HG03060 (cell line): ENCODE measurements around the gene CEACAM1.
"Not testable (repeated sequence)": the region's sequence is repeated elsewhere in the genome, so short reads cannot be mapped to it uniquely, and the experiment has no call there.

Experiments used
- ATAC-seq: cut with Tn5 transposase; IDR thresholded peaks from one replicate; pipeline ENCODE4 v1.9.1; 2021; ENCODE audit warnings: low read depth, moderate number of reproducible peaks; ENCODE audit not compliant: unreplicated experiment

Gene CEACAM1

DNA sequence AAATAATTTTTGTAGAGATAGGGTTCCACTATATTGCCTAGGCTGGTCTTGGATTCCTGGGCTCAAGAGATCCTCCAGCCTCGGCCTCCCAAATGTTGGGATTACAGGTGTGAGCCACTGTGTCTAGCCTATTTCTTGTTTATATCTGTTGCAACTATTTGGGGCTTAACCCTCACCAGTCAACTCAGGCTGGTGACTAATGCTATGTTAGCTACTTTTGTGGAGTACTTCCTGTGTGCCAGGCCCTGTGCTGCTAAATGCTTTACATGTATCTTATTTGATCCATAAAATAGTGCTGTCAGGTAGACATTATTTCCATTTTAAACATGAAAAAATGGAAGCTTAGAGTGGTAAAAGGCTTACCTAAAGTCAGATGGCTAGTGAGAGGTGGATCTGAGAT is 13.8 kb downstream of the CEACAM1 start:
- no peak for ATAC-seq

DNA sequence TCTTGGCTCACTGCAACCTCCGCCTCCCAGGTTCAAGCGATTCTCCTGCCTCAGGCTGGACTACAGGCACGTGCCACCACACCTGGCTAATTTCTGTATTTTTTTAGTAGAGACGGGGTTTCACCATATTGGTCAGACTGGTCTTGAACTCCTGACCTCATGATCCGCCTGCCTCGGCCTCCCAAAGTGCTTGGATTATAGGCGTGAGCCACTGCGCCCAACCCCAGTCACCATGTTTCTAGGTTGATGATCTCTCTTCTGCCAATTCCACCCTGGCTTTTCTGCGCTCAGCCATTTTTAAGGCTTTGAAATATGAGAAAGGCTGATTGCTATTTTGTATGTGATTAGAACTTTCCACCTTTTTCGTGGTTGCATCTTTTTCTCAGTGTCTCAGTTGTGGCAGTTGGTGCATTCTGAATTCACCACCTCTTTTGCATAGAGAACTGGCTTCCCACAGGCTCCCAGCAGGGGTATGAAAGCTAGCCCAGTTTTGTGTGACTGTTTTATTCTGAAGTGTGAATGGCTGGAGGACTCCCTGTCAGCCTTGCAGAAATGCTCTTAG is 15.5 kb downstream of the CEACAM1 start:
- peak; percentile 59 for ATAC-seq

DNA sequence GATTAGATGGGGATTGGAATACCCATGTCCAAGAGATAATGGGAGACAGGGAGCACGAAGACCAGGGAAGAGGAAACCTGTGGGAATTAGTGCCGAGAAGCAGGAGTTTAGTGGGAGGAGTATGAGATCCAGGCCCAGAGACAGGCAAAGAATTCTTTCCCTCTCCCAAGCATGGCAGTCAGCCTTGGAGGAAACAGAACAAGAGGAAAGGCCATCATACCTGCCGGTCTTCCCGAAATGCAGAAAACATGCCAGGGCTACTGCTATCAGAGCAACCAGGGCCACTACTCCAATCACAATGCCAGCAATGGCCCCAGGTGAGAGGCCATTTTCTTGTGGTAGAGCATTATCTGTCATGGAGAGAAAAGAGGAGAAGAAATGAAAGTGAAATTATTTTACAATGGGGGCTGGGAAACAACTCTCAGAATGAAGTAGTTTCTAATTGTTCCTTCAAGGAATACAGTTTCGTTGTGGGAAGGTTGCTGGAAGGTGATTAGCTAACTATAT is 16.1 kb downstream of the CEACAM1 start:
- ATAC-seq: no peak

DNA sequence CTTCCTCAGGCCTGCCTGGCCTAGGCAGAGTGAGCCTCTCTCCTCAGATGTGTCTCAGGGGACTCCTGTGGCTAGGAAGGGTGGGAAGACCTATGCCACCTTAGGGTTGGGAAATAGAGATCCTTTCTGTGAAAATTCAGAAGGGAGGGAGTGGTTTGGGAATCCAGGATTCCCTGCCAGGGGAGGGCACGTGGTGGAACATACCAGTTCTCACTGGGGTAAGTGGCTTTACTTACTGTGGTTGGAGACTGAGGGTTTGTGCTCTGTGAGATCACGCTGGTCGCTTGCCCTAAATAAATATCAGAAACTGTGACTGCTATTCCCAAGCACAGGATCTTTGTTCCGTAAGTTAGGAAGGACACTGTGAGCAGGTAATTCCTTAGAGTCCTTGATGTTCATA is 16.9 kb downstream of the CEACAM1 start:
- no peak for ATAC-seq

DNA sequence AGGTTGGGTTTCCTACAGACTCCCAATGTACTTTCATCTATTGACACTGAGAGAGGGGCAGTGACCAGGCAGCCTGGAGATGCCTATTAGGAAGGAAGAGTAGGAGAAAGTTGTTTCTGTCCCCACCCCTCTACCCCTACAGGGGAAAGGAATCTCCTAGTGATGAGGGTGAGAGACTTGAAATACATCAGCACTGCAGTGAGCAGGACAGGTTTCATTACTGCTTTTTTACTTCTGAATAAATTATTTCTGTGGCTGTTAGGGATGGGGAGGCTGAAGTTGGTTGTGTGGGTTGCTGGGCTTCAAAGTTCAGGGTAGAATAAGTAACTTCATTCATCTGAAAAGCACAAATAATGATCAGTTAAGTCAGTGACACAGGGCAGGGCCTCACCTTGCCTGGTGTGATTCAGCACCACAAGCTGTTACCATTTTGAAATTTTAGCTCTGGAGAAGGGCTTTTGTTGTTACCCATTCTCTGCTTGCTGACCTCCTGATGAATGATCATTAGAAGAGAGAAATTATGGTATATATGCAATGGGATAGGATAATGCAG is 19.3 kb downstream of the CEACAM1 start:
- no peak for ATAC-seq

DNA sequence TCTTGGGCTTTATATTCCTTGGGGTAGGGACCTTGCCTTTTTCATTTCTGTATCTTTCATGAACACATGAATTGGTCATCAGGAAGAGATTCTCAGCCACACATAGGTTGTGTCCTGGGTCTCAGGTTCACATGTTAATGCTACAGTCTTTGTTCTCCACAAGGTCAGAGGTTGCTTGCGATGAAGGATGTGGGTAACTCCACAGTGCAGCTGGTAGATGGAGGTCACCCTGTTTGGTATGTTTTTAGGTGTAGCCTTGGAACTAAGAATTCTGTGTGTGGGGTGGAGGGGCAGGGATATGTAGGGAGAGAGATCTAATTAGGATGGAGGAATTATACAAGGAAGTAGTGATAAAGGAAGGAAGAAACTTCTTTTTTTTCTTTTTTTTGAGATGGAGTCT is 23.2 kb downstream of the CEACAM1 start:
- no peak for ATAC-seq

DNA sequence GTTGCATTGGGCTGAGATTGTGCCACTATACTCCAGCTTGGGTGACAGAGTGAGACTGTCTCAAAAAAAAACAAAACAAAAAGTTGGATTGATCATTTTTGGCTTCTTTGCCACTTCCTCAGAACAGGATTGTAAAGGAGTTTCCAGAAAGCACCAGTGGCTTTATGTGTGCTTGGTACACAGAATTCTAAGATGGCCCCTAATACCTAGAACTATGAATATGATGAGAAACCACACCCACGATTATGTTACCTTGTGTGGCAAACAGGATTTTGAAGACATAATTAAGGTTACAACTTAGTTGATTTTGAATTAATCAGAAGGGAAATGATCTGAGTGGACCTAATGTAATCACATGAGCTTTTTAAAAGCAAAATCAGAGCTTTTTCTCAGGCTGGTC is 26.5 kb downstream of the CEACAM1 start:
- no peak for ATAC-seq

DNA sequence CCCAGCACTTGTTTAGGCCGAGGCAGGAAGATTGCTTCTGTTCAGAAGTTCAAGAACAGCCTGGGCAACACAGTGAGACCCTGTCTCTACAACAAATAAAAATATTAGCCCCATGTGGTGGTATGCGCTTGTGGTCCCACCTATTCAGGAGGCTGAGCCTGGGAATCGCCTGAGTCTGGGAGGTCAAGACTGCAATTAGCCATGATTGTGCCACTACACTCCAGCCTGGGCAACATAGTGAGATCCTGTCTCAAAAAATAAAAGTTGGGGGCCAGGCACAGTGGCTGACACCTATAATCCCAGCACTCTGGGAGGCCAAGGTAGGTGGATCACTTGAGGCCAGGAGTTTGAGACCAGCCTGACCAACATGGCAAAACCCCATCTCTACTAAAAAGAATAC is 27.0 kb downstream of the CEACAM1 start:
- not testable (repeated sequence) for ATAC-seq

DNA sequence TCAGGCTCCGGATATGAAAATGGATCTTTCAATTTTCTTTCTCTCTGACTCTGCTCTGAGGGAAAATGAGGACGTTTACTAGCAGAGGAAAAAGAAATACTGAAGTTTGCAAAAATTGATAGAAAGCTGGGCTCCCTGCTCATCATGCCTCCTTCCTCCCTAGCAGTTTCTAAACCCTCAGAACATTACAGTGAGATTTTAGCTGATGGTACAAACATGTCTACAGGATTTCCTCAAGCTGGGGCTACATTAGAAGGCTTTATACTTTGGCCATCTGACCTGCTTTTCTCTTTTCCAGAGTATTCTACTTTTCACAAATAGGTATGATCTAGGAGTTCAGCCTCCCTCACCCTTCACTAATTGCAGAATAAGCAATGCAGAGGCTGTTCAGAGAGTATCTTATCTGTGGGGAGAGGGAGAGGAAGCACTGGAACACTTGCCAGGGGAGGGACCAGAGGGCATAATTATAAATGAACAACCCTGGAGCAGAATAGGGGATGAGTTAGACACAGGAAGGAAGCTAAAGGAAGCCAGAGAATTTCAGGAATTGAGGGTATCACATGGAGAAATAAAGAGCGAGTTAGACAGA is 30.0 kb downstream of the CEACAM1 start:
- no peak for ATAC-seq

DNA sequence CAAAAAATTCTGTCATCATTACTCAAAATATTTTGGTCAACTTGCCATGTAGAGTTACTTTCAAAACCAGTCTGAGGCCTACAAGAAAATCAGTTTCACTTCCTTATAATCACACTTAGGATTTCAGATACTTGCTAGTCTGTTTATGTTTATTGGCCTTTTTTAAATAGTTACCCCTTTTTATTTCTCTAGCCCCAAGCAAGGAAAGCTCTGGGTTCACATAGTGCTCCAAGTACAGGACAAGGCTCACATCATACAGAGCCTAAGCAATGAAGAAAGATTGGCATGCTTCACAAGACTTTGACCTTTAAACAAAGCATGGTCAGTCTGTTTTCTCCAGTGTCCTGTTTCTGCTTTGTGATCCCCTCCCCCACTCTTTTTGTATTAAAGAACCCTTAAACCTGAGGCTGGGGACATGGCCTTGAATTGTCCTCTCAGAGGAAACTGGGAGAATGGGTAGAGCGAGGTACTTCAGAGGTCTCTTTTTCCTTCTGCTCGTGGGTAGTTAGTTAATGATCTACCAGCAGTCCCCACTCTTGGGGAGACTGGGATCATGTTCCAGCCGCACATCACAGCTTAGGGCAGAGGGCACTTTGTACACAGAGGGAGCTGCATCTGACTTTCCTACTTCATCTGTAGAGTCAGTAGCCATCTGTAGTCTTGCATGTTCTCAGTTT is 30.7 kb downstream of the CEACAM1 start:
- ATAC-seq: no peak

DNA sequence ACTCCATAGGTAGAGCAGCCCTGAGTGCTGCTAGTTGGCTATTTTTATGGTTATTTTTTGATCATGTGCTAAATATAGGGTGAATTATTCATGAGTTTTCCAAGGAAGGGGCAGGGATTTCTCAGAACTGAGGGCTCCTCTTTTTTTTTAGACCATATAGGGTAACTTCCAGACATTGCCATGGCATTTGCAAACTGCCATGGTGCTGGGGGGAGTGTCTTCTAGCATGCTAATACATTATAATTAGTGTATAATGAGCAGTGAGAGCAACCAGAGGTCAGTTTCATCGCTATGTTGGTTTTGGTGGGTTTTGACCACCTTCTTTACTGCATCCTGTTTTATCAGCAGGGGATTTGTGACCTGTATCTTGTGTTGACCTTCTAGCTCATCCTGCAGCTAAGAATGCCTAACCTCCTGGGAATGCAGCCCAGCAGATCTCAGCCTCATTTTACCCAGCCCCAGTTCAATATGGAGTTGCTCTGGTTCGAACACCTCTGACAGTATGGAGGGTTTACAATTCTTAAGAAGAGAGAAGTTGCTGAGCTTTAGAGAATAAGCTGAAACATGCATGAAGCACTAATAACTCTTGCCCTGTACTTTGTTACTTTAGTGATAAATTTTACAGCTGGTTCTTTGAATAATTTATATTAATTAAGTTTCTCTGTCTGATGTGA is 31.7 kb downstream of the CEACAM1 start:
- no peak for ATAC-seq

DNA sequence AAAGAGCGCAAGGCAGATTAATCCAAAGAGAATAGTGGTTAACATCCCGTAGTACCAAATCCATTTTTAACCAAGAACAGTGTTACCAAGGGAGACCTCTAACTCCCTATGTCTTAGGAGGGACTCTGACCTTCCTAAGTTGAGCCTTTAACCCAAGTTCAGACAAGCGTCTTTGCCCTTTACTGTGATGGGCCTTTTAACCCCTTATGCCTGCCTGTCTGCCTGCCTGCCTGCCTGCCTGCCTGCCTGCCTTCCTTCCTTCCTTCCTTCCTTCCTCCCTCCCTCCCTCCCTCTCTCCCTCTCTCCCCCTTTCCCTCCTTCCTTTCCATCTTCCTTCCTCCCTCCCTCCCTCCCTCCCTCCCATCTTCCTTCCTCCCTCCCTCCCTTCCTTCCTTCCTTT is 32.6 kb downstream of the CEACAM1 start:
- no peak for ATAC-seq

DNA sequence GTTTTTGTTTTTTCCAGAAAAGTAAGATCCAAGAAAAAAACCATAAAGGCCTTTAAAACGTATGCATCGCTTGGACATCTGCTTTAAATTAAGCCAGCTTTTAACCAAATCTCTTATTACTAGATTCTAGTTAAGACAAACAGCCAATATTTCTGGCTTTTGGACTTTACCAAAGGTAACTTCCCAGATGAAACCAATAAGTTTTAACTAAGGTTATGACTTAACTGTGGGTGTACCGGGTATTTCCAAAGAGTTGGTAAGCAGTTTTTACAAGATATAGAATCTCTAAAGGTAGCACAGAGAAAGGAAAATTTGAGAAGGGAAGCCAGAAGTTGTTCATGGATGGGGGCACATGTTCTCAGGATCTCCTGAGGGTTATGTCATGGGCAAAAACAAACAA is 34.0 kb downstream of the CEACAM1 start:
- no peak for ATAC-seq

DNA sequence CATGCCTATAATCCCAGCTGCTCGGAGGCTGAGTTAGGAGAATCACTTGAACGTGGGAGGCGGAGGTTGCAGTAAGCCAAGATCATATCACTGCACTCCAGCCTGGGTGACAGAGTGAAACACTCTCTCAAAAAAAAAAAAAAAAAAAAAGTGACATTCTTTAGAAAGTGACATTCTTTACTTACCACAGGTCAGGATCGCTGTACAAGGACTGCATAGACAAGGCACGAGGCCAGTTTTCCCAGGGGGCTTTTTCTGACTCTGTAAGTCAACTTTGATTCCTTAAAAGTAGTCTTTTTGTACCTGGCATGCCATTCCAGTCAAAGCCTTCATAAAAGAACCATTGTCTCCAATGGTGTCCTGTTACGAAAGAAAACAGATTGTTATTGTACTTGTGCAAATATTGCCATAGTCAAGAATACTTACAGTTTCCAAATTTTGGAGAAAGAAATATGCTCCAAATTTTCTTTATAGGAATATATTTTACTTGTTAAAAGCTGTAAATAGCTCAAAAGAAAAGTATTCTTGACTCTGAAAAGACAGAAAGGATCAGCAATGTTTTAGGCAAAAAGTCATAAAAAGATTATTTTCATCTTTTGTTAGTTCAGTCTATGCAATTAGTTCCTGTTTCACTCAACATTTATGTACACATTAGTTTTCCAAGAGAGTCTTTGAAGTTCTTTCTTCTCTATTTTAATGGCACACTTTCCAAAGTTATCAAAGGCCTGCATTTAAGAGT is 39.3 kb downstream of the CEACAM1 start:
- no peak for ATAC-seq

DNA sequence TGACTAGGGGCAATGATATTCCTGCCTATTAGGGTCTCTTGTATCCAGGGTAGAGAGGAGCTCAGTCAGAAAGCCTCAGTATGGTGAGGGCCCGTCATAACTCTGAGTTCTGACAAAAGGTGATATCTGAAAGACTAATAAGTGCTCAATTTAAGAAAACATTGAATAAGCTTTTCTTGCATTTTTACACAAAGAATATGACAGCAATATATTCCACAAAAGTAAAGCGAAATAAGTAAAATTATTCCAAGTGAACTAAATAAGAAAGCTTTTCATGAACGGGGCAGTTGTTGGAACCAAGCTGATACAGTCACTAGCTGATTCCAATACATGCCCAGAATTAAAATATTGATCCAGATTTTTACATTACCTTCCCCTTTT is 40.5 kb downstream of the CEACAM1 start:
- no peak for ATAC-seq

DNA sequence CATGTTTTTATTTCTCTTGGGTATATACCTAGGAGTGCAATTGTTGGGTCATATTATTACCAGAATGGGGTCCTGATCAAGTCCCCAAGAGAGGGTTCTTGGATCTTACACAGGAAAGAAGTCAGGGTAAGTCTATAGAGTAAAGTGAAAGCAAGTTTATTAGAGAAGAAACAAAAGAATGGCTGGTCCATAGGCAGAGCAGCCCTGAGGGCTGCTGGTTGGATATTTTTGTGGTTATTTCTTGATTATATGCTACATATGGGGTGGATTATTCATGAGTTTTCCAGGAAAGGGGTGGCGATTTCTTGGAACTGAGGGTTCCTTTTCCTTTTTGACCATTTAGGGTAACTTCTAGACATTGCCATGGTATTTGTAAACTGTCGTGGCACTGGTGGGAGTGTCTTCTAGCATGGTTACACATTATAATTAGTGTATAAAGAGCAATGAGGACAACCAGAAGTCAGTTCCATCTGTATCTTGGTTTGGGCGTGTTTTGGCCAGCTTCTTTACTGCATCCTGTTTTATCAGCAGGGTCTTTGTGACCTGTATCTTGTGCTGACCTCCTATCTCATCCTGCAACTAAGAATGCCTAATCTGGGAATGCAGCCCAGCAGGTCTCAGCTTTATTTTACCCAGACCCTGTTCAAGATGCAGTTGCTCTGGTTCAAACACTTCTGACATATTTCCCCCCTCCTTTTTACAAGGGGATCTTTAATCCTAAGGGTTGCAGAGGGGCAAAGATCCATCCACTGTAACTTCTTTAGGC is 41.1 kb downstream of the CEACAM1 start:
- ATAC-seq: no peak

DNA sequence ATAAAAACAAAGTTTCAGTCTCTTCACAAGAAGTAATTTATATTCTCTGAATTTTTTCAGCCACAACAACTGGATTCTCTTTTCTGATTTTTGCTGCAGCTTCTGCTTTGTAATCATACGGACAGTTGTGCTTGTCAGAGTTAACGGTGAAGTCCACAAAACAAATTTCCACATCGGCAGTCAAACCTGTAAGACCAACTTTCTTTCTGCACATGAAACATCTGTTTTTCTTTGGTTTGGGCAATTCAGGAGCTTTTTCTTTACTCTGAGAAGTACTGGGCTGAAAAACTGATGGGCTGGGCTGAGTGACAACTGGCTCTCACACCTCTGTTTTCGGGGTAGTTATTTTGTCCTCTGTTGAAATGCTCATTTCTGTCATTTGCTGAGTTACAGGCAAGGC is 43.2 kb downstream of the CEACAM1 start:
- not testable (repeated sequence) for ATAC-seq

DNA sequence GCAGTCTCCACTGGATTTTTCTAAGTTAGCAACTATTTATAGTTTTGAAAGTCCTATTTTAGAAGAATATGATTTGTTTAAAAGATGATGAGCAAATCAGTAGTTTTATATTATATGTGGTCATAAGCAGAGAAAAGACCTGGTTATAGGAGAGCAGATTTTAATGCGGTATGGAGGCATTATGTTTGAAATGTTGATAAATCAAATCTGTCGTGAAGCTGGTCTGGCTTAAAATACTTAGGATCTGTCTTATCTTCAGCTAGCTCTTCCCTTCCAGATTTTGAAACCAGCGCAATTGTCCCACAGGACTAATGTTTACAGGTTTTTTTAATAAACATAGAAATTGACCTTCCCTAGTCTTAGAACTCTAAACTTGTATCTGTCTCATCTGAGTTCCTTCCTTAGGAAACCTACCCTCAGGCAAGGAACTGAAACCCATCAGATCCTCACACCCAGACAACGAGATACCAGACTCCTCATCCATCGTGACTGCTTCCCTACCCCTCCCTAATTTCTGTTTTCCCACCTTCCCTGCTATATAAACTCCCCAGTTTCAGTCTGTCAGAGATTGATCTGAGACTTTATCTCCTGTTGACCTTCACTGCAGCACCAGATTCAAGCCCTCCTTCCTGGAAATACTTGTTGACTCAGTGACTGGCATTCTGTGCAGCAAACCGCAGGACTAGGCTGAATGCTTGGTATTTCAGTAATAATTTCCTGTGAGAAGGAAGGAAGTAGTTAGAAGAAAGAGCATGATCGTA is 47.8 kb downstream of the CEACAM1 start:
- no peak for ATAC-seq

DNA sequence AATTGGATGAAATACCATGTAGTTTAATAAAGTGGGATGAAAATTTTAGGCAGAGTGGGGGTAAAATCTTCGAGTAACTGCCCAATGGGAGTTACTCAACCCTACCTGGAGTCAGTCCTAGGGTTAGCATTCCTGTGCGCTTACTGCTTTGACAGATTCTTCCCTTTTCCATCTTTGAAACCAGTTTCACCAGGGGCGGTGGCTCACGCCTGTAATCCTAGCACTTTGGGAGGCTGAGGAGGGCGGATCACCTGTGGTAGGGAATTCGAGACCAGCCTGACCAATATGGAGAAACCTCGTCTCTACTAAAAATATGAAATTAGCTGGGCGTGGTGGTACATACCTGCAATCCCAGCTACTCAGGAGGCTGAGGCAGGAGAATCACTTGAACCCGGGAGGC is 48.5 kb downstream of the CEACAM1 start:
- ATAC-seq: no peak
